B cell (primary cell): ENCODE results near the gene THUMPD3. TPM values are rescaled to one million over a fixed set of nuclear protein-coding genes. Genes with fewer than 3 reads are reported as not detected.

Experiments
- ATAC-seq: fragments of 200-7000 bp; cut with Tn5 transposase; one replicate; pipeline ENCODE4 v1.10.0; 2021; ENCODE audit warnings: low read depth, mild to moderate bottlenecking, moderate number of reproducible peaks, moderate library complexity
- CTCF ChIA-PET: fragments of 350-600 bp; sonication (Branson Sonifier 250); formaldehyde crosslinking; loops from one replicate; lab custom pipeline; 2021; ENCODE audit warnings: antibody characterized with exemption, inconsistent platforms; lab: Charles Lee
- POLR2A ChIA-PET: fragments of 350-600 bp; sonication (Branson Sonifier 250); formaldehyde crosslinking; loops from one replicate; lab custom pipeline; 2021; ENCODE audit warnings: antibody characterized with exemption; lab: Charles Lee
- DNase-seq: peaks from one replicate; pipeline ENCODE4 v3.0.0; 2013
- H2AFZ ChIP-seq: 2 replicates; pipeline ENCODE4 v1.6.1; 2012; ENCODE audit warnings: mild to moderate bottlenecking, low read depth, low read length; ENCODE audit not compliant: insufficient read depth, poor library complexity, severe bottlenecking
- H3K27ac ChIP-seq, 2 donors: 1 replicate in 1 of 2; 2 replicates in 1 of 2; pipeline ENCODE4 v1.5.1; 2012 to 2013; ENCODE audit warnings: low read length in 2 of 2, mild to moderate bottlenecking in 2 of 2, moderate library complexity in 1 of 2
- H3K27me3 ChIP-seq, 4 experiments: fragments of 200-600 bp in 1 of 4; sonication (generic) in 1 of 4; replicated peaks in 1 of 4; 1 replicate in 2 of 4; 2 replicates in 2 of 4; pipeline versions ENCODE4 v1.6.1 to v1.7.0; 2013 to 2016; ENCODE audit warnings: low read length in 3 of 4, mild to moderate bottlenecking in 2 of 4, mixed read lengths in 1 of 4, moderate library complexity in 1 of 4; ENCODE audit not compliant: insufficient read depth in 4 of 4, control insufficient read depth in 3 of 4; ENCODE audit errors: control extremely low read depth in 1 of 4
- H3K36me3 ChIP-seq, 2 experiments: replicated peaks in 1 of 2; 1 replicate in 1 of 2; 2 replicates in 1 of 2; pipeline versions ENCODE4 v1.6.1 to v1.7.1; 2013; ENCODE audit warnings: low read length in 1 of 2; ENCODE audit not compliant: insufficient read depth in 2 of 2, control insufficient read depth in 1 of 2; ENCODE audit errors: control extremely low read depth in 1 of 2, extremely low read depth in 1 of 2
- H3K4me1 ChIP-seq, 2 donors: fragments of 200-600 bp in 1 of 2; sonication (generic) in 1 of 2; 1 replicate in 1 of 2; 2 replicates in 1 of 2; pipeline versions ENCODE4 v1.5.1 to v1.6.1; 2013 to 2017; ENCODE audit warnings: low read length in 2 of 2; ENCODE audit not compliant: control insufficient read depth in 2 of 2, insufficient read depth in 2 of 2
- H3K4me2 ChIP-seq: replicated peaks from 2 replicates; pipeline ENCODE3; 2012; ENCODE audit warnings: mild to moderate bottlenecking, low read depth, low read length; ENCODE audit not compliant: poor library complexity, severe bottlenecking
- H3K4me3 ChIP-seq, 5 experiments: fragments of 200-600 bp in 1 of 5; sonication (generic) in 1 of 5; 1 replicate in 3 of 5; 2 replicates in 2 of 5; pipeline versions ENCODE4 v1.5.1 to v1.7.0; 2011 to 2016; ENCODE audit warnings: low read length in 4 of 5, mild to moderate bottlenecking in 4 of 5, low read depth in 2 of 5, control low read depth in 1 of 5, moderate library complexity in 1 of 5; ENCODE audit not compliant: insufficient read depth in 1 of 5; ENCODE audit errors: control extremely low read depth in 1 of 5, extremely low read depth in 1 of 5
- H3K79me2 ChIP-seq: fragments of 200-600 bp; sonication (generic); one replicate; pipeline ENCODE4 v1.6.0; 2016; ENCODE audit warnings: low read length; ENCODE audit not compliant: control insufficient read depth, insufficient read depth
- H3K9ac ChIP-seq: fragments of 200-600 bp; sonication (generic); 2 replicates; pipeline ENCODE4 v1.6.1; 2017; ENCODE audit warnings: mild to moderate bottlenecking, low read length, moderate library complexity
- H3K9me3 ChIP-seq, 3 donors: one replicate each; pipeline versions ENCODE4 v1.6.1 to v1.7.1; 2013; ENCODE audit warnings: low read length in 2 of 3; ENCODE audit not compliant: control insufficient read depth in 2 of 3, insufficient read depth in 1 of 3; ENCODE audit errors: control extremely low read depth in 1 of 3
- H4K20me1 ChIP-seq: 2 replicates; pipeline ENCODE4 v1.6.0; 2012; ENCODE audit warnings: mild to moderate bottlenecking, low read length; ENCODE audit not compliant: insufficient read depth, control insufficient read depth, poor library complexity, severe bottlenecking
- H3K27ac Mint-ChIP-seq: one replicate; pipeline ENCODE4 v1.8.0; 2021; ENCODE audit warnings: mixed read lengths
- H3K27me3 Mint-ChIP-seq: one replicate; pipeline ENCODE4 v1.8.0; 2021; ENCODE audit warnings: mixed read lengths
- H3K4me1 Mint-ChIP-seq: one replicate; pipeline ENCODE4 v1.8.0; 2021; ENCODE audit warnings: mixed read lengths
- H3K4me3 Mint-ChIP-seq: one replicate; pipeline ENCODE4 v1.8.0; 2021; ENCODE audit warnings: mixed read lengths
- H3K9me3 Mint-ChIP-seq: one replicate; pipeline ENCODE4 v1.8.0; 2022; ENCODE audit warnings: mixed read lengths; ENCODE audit not compliant: insufficient read depth
- EZH2 ChIP-seq: IDR thresholded peaks from 2 replicates; pipeline ENCODE4 v1.6.1; 2012; ENCODE audit warnings: borderline replicate concordance, low read depth, mild to moderate bottlenecking, moderate library complexity, low read length; ENCODE audit not compliant: insufficient read depth, poor library complexity, severe bottlenecking
- WGBS: methylation state at CpG from one replicate; pipeline ENCODE4 v1.1.5; 2013; ENCODE audit warnings: missing lambda C conversion rate; ENCODE audit not compliant: insufficient coverage; 5-methylcytosine and 5-hydroxymethylcytosine counted together
- intact Hi-C: fragments of 100-400 bp; cut with micrococcal nuclease; formaldehyde crosslinking; loops from one replicate; pipeline ENCODE4 v1.10.0; 2022
- polyA plus RNA-seq: library from polyadenylated mRNA; depleted of rRNA; stranded (reverse); fragments of >200 nt; gene quantifications from 2 replicates; pipeline ENCODE4 v1.2.3, GENCODE V29; 2012
- total RNA-seq, 2 donors: library from RNA; stranded (reverse); fragments of 120-200 nt in 1 of 2; gene quantifications; 1 replicate in 1 of 2; 2 replicates in 1 of 2; pipeline versions ENCODE4 v1.2.3 to v1.2.4, GENCODE V29; 2013 to 2022
- TF ChIP-seq, protein P1 (sequence below): fragments of 200-600 bp; IDR thresholded peaks from one replicate; pipeline ENCODE4 v1.8.0; 2022; ENCODE audit warnings: antibody characterized with exemption, mild to moderate bottlenecking

THUMPD3 gene
- total and polyA plus RNA-seq, 2 donors (not counting 1 experiment from before 2014, with no cell fraction given), result 10.1 to 32.1 TPM

DNA sequence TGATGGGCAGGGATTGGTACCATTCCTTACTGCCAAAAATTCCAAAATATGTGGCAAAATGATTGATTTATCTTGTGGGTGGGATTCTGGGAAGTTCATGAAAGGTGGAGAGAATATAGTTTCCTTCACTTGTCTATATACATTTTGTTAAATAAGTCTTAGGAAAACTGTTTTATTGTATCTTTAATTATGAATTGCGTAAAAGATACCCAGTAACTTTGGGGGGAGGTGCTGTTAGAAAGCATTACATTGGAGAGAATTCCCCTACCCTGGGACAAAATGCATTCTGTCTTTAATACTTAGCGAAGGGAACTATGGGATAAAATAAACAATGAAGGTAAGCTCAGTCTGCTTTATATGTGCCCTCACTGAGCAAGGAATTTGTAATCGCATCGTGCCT, 39.1 kb downstream of the THUMPD3 start:
- no peak overlapping the region for H3K27ac Mint-ChIP-seq
- POLR2A ChIA-PET, result no interaction called here

More for the DNA sequence above, 39.1 kb downstream of the THUMPD3 start:
- H3K4me2 ChIP-seq, result no peak overlapping the region
- no peak overlapping the region for H3K9ac ChIP-seq
- peaks cover 49 to 67% of the 10 kb centered on the region in 2 donors for H3K4me1 ChIP-seq
- ATAC-seq (no peak), DNase-seq (no peak)
- peaks cover 93% of the 10 kb centered on the region for H3K79me2 ChIP-seq
- no peak overlapping the region for H2AFZ ChIP-seq
- TF ChIP-seq EZH2, result no peak
- TF ChIP-seq, protein P1, sequence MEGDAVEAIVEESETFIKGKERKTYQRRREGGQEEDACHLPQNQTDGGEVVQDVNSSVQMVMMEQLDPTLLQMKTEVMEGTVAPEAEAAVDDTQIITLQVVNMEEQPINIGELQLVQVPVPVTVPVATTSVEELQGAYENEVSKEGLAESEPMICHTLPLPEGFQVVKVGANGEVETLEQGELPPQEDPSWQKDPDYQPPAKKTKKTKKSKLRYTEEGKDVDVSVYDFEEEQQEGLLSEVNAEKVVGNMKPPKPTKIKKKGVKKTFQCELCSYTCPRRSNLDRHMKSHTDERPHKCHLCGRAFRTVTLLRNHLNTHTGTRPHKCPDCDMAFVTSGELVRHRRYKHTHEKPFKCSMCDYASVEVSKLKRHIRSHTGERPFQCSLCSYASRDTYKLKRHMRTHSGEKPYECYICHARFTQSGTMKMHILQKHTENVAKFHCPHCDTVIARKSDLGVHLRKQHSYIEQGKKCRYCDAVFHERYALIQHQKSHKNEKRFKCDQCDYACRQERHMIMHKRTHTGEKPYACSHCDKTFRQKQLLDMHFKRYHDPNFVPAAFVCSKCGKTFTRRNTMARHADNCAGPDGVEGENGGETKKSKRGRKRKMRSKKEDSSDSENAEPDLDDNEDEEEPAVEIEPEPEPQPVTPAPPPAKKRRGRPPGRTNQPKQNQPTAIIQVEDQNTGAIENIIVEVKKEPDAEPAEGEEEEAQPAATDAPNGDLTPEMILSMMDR, result no peak
- intact Hi-C loops, result loop anchor here (2.0 kb wide), 1 partner anchor 21 kb away; no protein-coding TSS in a partner anchor
- peaks cover 49% of the 10 kb centered on the region for H4K20me1 ChIP-seq
- Mint-ChIP-seq H3K27me3 (no peaks in the 10 kb centered on the region), H3K4me1 (peaks cover 71% of the 10 kb centered on the region), H3K9me3 (no peaks in the 10 kb centered on the region), H3K4me3 (peak overlapping the region; percentile 4)
- CTCF ChIA-PET, result no interaction called here
- H3K36me3 ChIP-seq, result peaks cover 0 to 2% of the 10 kb centered on the region in 2 experiments
- H3K9me3 ChIP-seq, result no peaks in the 10 kb centered on the region
- no CpG with 5 or more reads among the region's 4 CpGs for WGBS
- H3K4me3 ChIP-seq, result no peak overlapping the region
- no peaks in the 10 kb centered on the region for H3K27me3 ChIP-seq
- peak overlapping the region in 1 of 2 donors; percentile 2 for H3K27ac ChIP-seq
